ENCODE data around the gene GPR27. TPM values are rescaled to one million over a fixed set of nuclear protein-coding genes. Genes with fewer than 3 reads are reported as not detected.

Gene GPR27
- total RNA-seq, 1 experiment from 2014 or later: 11.6 TPM

GRCh38 chr3:71724171-71724453 is 29.5 kb upstream of the GPR27 start:
- H3K36me3 ChIP-seq (replicated peaks; ENCODE audit: control insufficient read depth, insufficient read depth, low read length): no peaks in the 10 kb centered on the region
- H3K4me3 ChIP-seq (ENCODE audit: insufficient read depth, low read depth, low read length): peak overlapping the region; percentile 67
- no peak for DNase-seq
- H3K27me3 ChIP-seq (ENCODE audit: control insufficient read depth, insufficient read depth, low read length): peaks cover 17% of the 10 kb centered on the region

GRCh38 chr3:71724584-71725270 is 28.9 kb upstream of the GPR27 start:
- Histone ChIP-seq H3K4me3 (ENCODE audit: insufficient read depth, low read depth, low read length) (peak overlapping the region; percentile 67), H3K27me3 (ENCODE audit: control insufficient read depth, insufficient read depth, low read length) (peaks cover 17% of the 10 kb centered on the region), H3K36me3 (replicated peaks; ENCODE audit: control insufficient read depth, insufficient read depth, low read length) (no peaks in the 10 kb centered on the region)
- no peak for DNase-seq

GRCh38 chr3:71725271-71725991 is 28.2 kb upstream of the GPR27 start, which contains the start of gene EIF4E3:
Gene EIF4E3 (minus strand): TSS chr3:71725402. CDS start chr3:71725367, 35 bp downstream.
- DNase-seq: peak; percentile 95
- H3K4me3 ChIP-seq (ENCODE audit: insufficient read depth, low read depth, low read length): peak within 1 kb of the TSS; percentile 67
- no peaks in the 10 kb centered on the region for H3K36me3 ChIP-seq (replicated peaks; ENCODE audit: control insufficient read depth, insufficient read depth, low read length)
- H3K27me3 ChIP-seq (ENCODE audit: control insufficient read depth, insufficient read depth, low read length): peaks cover 17% of the 10 kb centered on the region

GRCh38 chr3:71726146-71726545 is 27.5 kb upstream of the GPR27 start:
- Histone ChIP-seq H3K4me3 (ENCODE audit: insufficient read depth, low read depth, low read length) (peak overlapping the region; percentile 55; the same call in 1 of the 2 replicates), H3K36me3 (replicated peaks; ENCODE audit: control insufficient read depth, insufficient read depth, low read length) (no peaks in the 10 kb centered on the region), H3K27me3 (ENCODE audit: control insufficient read depth, insufficient read depth, low read length) (peaks cover 17% of the 10 kb centered on the region)
- no peak for DNase-seq

GRCh38 chr3:71728632-71729342 is 24.9 kb upstream of the GPR27 start:
- Histone ChIP-seq H3K4me3 (ENCODE audit: insufficient read depth, low read depth, low read length) (no peak overlapping the region), H3K36me3 (replicated peaks; ENCODE audit: control insufficient read depth, insufficient read depth, low read length) (no peaks in the 10 kb centered on the region), H3K27me3 (ENCODE audit: control insufficient read depth, insufficient read depth, low read length) (peaks cover 10% of the 10 kb centered on the region)
- peak; percentile 86 for DNase-seq

DNA sequence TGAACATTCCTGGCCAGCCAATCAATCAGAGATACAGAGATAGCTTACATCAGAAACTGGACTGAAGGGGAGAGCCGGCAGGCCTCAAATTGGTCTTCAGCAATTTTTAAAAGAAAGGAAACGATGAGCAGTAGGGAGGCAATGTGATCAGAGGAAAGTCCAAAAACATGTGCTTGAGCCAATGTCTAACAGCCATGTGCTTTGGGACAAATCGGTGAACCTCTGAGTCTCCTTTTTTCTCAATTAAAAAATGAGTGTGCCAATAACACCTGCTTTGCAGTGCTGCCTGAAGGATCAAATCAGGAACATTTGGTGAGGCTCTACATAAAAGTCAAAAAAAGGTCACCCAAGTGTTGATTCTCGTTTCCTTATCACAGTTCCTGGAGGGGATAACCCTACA is 21.0 kb upstream of the GPR27 start:
- no peak for DNase-seq
- Histone ChIP-seq H3K4me3 (ENCODE audit: insufficient read depth, low read depth, low read length) (no peak overlapping the region), H3K27me3 (ENCODE audit: control insufficient read depth, insufficient read depth, low read length) (no peaks in the 10 kb centered on the region), H3K36me3 (replicated peaks; ENCODE audit: control insufficient read depth, insufficient read depth, low read length) (no peaks in the 10 kb centered on the region)

DNA sequence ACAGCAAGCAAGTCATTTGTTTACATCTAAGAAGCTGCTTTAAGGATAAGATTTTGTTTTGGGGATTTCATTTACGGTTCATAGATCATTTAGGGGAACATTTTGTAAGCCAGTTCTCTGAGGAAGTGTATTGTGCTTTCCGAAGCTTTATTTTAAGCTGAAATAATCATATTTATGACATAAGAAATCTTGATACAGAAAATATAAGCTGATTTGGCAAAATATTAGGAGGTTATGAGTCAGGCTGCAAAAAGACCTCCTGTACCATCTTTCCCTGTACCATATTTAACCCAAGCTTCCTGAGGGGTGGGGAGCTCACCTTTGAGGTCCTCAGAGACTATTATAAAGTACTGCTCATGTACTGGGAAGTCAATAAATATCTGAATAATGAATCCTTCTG is 20.3 kb upstream of the GPR27 start:
- Histone ChIP-seq H3K4me3 (ENCODE audit: insufficient read depth, low read depth, low read length) (no peak overlapping the region), H3K27me3 (ENCODE audit: control insufficient read depth, insufficient read depth, low read length) (no peaks in the 10 kb centered on the region), H3K36me3 (replicated peaks; ENCODE audit: control insufficient read depth, insufficient read depth, low read length) (no peaks in the 10 kb centered on the region)
- no peak for DNase-seq

DNA sequence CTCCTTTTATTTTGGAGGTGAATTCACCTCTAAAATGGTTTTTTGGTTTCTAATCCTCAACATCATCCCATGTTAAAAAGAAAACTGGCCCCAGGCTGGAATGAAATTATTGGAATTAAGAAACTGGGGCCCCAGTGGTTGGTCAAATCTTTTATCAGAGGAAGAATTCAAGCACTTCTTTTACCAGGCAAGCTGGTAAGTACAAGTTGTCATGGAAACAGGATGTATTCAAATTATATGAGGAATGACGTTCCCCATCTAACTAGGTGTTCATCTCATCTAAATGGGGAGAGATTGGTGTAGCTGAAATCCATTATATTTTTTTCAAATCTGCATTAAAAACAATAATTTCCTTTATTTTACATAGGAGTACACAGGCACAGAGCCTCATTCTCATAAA is 18.8 kb upstream of the GPR27 start:
- H3K36me3 ChIP-seq (replicated peaks; ENCODE audit: control insufficient read depth, insufficient read depth, low read length): no peaks in the 10 kb centered on the region
- no peaks in the 10 kb centered on the region for H3K27me3 ChIP-seq (ENCODE audit: control insufficient read depth, insufficient read depth, low read length)
- no peak for DNase-seq
- no peak overlapping the region for H3K4me3 ChIP-seq (ENCODE audit: insufficient read depth, low read depth, low read length)

DNA sequence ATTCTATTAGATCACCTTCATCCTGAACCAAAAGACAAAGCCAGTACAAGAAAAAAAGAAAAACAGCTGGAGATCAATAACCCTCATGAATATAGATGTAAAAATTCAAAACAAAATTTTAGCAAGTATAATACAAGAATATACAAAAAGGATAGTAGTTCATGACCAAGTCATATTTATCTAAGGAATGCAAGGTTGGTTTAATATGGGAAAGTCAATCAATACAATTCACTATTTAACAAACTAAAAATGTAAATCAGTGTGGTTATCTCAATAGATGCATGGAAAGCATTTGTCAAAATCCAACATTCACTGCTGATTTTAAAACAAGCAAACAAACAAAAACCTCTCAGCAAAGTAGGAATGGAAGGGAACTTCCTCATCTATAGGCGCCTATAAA is 11.0 kb upstream of the GPR27 start:
- no peak overlapping the region for H3K4me3 ChIP-seq (ENCODE audit: insufficient read depth, low read depth, low read length)

GRCh38 chr3:71744738-71745137 is 8.9 kb upstream of the GPR27 start:
- H3K27me3 ChIP-seq (ENCODE audit: control insufficient read depth, insufficient read depth, low read length): no peaks in the 10 kb centered on the region
- no peaks in the 10 kb centered on the region for H3K36me3 ChIP-seq (replicated peaks; ENCODE audit: control insufficient read depth, insufficient read depth, low read length)
- H3K4me3 ChIP-seq (ENCODE audit: insufficient read depth, low read depth, low read length): no peak overlapping the region
- DNase-seq: no peak

More for the DNA sequence above, 11.0 kb upstream of the GPR27 start:
- Histone ChIP-seq H3K27me3 (ENCODE audit: control insufficient read depth, insufficient read depth, low read length) (no peaks in the 10 kb centered on the region), H3K36me3 (replicated peaks; ENCODE audit: control insufficient read depth, insufficient read depth, low read length) (no peaks in the 10 kb centered on the region)
- DNase-seq: no peak

DNA sequence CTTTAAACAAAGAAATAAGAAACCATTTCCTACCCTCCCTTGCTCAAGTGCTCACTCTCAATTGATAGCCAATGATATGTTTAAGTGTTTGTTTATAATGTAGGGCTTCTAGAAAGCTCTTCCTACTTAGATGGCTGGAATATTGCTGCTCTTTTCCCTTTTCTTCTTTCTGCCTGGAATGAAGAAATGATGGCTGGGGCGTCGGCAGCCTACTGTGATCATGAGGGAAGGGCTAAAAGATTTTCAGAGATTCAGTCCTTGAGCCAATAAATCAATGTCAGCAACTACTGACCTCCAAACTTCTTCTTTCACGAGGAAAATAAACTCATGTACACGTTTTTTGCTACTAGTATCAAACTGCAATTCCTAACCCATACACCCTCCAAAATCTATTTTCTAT is 2.1 kb upstream of the GPR27 start:
- DNase-seq: no peak
- peaks cover 45% of the 10 kb centered on the region for H3K27me3 ChIP-seq (ENCODE audit: control insufficient read depth, insufficient read depth, low read length)

GRCh38 chr3:71752831-71753700 is 589 bp upstream of the GPR27 start:
- H3K4me3 ChIP-seq (ENCODE audit: insufficient read depth, low read depth, low read length): peak overlapping the region; percentile 76
- DNase-seq: no peak

More for the DNA sequence above, 2.1 kb upstream of the GPR27 start:
- Histone ChIP-seq H3K4me3 (ENCODE audit: insufficient read depth, low read depth, low read length) (no peak overlapping the region), H3K36me3 (replicated peaks; ENCODE audit: control insufficient read depth, insufficient read depth, low read length) (no peaks in the 10 kb centered on the region)

DNA sequence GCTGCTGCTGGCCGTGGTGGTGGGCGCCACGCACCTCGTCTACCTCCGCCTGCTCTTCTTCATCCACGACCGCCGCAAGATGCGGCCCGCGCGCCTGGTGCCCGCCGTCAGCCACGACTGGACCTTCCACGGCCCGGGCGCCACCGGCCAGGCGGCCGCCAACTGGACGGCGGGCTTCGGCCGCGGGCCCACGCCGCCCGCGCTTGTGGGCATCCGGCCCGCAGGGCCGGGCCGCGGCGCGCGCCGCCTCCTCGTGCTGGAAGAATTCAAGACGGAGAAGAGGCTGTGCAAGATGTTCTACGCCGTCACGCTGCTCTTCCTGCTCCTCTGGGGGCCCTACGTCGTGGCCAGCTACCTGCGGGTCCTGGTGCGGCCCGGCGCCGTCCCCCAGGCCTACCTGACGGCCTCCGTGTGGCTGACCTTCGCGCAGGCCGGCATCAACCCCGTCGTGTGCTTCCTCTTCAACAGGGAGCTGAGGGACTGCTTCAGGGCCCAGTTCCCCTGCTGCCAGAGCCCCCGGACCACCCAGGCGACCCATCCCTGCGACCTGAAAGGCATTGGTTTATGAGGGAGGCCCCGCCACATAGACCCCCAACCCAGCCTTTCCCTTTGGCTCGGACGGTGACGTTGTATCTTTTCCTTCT is 1.1 kb downstream of the GPR27 start:
- Histone ChIP-seq H3K27me3 (ENCODE audit: control insufficient read depth, insufficient read depth, low read length) (peaks cover 45% of the 10 kb centered on the region), H3K36me3 (replicated peaks; ENCODE audit: control insufficient read depth, insufficient read depth, low read length) (no peaks in the 10 kb centered on the region), H3K4me3 (ENCODE audit: insufficient read depth, low read depth, low read length) (peak overlapping the region; percentile 76)
- DNase-seq: no peak

More at GRCh38 chr3:71752831-71753700, 589 bp upstream of the GPR27 start:
- Histone ChIP-seq H3K36me3 (replicated peaks; ENCODE audit: control insufficient read depth, insufficient read depth, low read length) (no peaks in the 10 kb centered on the region), H3K27me3 (ENCODE audit: control insufficient read depth, insufficient read depth, low read length) (peaks cover 45% of the 10 kb centered on the region)

DNA sequence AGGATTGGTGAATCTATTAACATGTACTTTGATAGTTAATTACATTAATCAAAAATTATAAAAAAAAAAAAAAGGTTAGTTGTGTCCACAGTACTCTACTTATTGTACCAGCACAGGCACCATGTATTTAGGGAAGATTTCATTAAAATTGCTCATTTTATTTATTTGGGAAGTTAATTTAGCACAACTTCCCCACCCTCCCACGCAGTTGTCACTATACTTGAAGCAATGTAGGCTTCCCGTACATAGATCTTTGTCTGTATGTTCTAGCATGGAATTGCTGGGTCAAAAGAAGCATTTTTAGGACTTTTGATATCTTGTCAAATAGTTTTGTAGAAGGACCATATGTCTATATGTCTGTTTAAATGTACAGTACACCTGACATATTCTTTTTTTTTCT is 4.4 kb downstream of the GPR27 start:
- peaks cover 27% of the 10 kb centered on the region for H3K27me3 ChIP-seq (ENCODE audit: control insufficient read depth, insufficient read depth, low read length)
- H3K36me3 ChIP-seq (replicated peaks; ENCODE audit: control insufficient read depth, insufficient read depth, low read length): no peaks in the 10 kb centered on the region
- no peak for DNase-seq
- no peak overlapping the region for H3K4me3 ChIP-seq (ENCODE audit: insufficient read depth, low read depth, low read length)

Data from H7 (cell line).